M059J (cell line): ENCODE results near the gene WDR81. TPM values are rescaled to one million over a fixed set of nuclear protein-coding genes. Genes with fewer than 3 reads are reported as not detected.
A peak's percentile ranks its signal among the peaks of the same experiment; 100 is the strongest.
"Not testable (repeated sequence)": the region's sequence is repeated elsewhere in the genome, so short reads cannot be mapped to it uniquely, and the experiment has no call there.

Experiments
- DNase-seq: peaks from one replicate; pipeline ENCODE4 v3.0.0-alpha.2; 2012; ENCODE audit warnings: low read depth
- total RNA-seq: library from RNA; depleted of rRNA; stranded (reverse); fragments of >200 nt; shearing (Covaris generic); gene quantifications from 2 replicates; pipeline ENCODE4 v1.2.3, GENCODE V29; 2014

The WDR81 gene
- total RNA-seq, 1 experiment from 2014 or later: 9.5 TPM

DNA sequence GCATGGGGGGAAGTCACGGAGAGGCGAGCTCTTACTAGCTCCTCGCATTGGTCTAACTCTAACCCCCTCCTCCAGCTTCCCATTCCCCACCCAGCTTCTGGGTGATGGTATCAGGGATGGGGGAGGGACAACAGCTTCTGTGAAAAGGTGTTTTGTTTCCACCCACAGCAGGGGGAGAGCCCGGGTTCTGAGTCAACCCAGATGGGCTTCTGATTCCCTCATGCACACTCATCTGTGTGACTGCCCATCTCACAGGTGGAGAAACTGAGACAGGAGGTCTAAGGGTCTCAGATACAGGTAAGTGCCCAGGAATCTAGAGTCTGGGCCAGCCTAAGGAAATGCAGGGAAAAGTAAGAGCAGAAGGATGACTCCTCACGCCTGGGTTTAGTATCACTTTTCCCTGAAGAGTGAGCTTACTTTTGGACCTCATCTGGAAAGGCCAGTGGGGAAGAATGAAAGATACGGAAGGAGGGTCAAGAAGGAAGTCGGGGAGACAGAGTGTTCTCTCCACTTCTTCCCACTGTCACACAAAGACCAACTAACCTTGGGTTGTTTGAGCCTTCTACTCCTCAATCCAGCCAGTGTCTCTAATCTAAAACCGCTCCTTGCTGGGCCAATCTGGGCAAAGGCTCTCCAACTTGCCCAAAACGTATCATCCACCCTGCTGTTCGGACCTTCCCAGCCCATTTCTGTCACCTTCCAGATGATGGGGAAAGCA, 11.2 kb upstream of the WDR81 start:
- no peak for DNase-seq

DNA sequence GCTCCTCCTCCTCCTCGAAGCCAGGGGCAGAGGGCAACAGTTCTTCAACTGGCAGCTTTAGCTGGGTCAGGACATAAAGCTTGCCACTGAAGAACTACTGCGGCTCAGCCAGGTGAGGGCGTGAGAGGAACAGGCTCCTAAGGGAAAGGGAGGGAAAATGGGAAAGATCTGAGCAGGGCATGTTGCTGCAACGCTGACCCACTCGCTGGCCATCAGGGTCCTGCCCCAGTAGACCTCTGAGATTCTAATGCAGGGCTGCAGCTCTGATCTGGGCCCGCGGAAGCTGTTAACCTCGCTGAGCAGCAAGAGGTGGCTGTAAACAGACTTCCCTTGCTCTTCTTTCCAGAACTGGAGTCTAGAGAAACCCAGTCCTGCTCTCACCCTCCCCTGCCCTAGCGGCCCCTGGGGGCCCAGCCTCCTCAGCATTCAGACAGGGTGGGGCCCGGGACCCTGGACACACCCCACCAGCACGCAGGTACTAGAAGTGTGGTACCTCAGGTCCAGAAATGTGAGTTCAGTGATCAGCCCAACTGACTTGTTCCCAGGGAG, 10.6 kb upstream of the WDR81 start:
- DNase-seq: peak; percentile 9

DNA sequence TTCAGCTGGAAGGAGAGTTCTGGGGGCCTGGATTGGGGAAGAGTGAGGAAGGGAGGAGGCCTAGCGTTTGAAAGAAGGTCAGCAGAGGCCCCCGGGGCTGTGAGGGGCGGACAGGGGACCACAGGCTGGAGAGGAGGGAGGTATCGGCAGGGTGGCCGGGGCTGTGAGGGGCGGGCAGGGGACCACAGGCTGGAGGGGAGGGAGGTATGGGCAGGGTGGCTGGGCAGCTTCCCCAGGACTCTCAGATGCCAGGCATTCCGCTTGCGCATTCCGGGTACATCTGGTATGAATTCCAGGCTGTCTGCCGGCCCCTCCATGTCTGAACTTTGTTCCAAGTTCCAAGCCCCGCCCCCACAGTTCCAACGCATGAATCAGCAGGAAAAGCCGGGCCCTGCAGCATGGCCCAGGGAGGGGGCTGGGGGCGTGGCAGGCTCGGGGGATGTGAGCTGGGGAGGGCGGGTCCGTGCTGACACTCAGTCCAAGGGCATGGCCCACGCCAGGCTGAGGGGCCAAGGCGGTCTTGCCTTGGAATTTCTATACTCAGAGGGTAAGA, 10.0 kb upstream of the WDR81 start:
- DNase-seq: peak; percentile 96

DNA sequence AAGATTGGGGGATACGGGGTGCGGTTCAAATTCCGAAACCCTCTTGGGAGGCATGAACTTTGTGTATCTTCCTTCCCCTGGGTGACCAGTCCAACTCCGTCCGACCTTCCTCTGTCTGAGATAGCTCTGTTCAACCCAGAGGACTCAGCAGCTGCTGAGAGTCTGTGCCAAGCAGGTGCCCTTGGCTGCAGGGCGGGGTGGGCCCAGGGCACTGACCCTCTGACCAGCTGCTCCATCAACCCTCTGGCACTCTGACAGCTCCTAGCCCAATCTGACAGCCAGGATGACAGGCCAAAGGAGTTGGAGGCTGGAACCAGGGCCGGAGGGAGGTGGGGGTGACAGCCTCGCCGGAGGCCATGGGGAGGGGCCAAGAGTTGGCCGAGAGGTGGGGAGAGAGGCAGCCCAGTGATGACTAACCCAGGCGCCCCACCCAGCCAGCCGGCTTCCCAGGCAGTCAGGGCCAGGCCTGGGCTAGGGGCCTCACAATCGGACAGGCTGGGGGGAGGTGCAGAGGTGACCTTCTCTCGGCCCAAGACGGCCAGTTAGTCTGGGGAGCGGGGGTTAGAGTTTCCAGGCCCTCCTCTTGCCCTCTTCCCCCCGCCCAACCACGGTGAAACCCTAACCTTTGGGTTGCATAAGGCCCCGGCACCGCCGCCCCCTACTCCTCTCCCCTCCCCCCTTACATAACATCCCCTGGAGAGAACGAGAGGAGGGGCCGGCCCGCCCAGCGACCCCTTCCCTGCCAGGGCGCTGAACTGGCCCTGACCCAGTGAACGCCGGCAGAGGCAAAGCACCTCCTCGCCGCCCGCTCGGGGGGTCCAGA, 9.3 kb upstream of the WDR81 start:
- peak; percentile 92 for DNase-seq

DNA sequence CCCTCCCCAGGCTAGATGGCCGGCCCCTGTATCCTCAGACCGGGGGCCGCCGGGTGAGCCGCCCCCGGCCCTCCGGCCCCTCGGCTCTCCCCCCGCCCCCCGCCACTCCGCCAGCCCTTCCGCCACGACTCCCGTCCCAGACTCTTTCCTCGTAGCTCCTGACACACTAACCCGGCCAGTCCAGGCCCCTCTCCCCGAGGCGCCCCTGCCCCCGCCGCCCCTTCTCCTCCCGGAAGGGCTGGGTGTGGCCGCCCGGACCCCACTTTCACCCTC, 8.8 kb upstream of the WDR81 start:
- DNase-seq: no peak

DNA sequence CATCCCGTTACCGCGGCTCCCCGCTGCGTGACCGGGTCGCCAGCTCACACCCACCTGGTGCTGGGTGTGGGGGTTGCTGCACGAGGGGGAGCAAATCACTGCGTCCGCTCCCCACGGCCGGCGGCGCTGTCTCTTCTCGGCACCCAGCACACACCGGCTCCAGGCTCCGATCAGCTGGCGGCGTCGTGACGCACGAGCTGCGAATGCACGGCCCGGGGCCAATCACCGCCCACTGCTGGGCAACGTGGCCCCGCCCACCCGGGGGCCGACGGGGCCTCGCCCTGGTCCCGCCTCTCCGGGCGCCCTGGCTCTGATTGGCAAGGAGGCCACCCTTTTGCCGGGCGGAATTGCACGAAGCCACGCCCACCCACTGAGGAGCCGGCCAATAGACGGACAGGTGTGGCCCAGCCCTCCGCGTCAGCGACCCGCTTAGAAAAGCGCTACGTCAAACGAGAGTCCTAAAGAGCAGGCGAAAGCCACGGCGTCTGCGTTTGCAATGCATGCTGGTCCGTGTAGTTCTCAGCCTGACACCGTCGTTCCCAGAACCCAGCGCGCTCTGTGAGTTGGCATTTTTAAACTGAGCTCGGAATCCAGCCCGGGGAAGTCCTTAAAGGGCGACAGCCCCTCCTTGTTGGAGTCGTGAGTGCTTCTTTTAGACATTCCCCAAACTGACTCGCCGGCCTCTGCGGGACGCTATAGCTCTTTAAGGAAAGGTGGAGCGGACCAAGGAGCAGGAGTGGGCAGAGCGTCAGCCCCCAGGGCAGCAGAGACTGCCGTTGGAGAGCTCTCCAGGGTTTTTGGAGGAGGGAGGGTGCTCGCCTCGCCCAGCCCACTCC, 8.2 kb upstream of the WDR81 start:
- DNase-seq: peak; percentile 100

DNA sequence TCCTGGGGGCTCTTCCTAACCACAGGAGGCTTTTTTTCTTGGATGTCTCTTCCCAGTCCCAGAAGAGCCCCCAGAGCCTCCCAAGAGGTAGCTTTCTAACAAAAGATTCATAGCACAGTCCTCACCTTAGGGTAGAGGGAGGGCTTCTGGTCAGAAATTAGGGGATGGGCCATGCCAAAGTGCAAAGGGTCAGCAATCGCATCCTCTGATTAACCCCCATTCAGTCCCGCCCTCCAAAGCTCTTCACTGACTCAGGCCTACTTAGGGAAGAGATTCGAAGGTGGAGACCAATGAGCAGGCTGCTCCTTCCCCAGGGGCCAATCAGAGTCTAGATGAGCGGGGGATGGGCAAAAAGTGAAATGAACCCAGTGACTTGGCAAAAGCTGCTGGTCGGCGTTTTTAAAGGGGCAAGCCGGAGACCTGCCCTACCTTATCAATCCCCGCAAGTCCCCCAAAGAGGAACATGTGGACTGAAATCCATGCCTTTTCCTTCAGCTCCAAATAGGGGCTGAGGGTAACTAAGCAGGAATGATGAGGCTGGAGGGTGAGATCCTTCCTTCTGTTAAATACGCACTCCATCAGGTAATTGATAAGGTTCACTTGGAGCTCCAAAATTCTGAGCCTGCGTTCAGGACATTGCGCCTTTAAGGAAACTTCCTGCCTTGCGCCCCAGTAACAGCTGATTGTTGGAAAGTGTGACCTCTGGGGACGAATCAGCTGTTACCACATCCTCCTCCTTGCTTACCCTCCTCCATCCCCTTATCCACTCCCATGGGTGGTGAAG, 7.4 kb upstream of the WDR81 start:
- peak; percentile 99 for DNase-seq

DNA sequence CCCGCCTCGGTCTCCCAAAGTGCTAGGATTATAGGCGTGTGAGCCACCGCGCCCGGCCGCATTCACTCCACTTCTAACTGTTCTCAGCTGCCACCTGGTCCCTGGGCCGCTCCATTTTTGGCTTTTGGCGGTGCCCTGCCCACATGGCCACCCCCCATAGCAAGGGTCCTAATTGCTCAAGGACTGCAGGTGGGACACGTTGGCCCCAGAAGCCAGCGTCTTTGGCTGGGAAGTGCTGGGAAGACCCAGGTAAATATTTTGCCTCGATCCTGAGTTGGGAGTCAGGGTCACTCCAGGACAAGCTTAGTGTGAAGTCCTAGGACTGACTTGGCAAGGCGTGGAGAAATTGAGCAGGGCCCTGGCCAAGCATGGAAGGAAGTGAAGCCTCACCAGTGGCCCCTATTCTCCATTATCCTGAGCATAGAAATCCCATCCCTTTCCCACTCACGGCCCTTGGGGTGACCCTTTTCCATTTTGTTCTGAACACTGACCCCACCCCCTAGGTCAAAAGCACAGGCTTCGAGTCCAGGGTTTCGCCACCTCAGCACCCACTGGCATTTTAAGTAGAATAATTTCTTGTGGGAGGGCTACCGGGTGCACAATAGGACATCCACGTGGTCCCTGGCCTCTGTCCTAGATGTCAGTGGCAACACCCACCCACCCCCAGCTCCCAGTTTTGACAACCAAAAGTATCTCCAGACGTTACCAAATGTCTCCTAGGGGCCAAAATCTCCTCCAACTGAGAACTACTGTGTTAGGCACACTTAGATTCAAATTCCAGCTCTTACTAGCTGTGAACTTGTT, 5.9 kb upstream of the WDR81 start:
- DNase-seq: no peak

DNA sequence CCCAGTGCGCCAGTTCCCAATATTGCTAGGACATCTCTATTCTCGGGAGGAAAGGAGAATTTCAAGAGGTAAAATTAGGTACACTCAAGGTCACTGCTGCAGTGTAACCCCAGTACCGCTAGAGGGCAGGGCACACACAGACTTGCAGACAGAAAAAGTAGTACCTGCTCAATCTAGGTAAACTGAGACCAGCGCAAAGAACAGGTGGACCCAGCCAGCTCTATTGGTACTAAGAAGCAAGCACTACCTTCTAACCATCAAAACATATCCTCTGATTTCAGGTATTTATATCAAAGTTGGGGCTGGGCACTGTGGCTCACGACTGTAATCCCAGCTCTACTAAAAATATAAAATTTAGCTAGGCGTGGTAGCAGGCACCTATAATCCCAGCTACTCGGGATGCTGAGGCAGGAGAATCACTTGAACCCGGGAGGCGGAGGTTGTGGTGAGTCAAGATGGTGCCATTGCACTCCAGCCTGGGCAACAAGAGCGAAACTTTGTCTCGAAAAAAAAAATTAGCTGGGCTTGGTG, 3.6 kb upstream of the WDR81 start:
- peak; percentile 52 for DNase-seq

DNA sequence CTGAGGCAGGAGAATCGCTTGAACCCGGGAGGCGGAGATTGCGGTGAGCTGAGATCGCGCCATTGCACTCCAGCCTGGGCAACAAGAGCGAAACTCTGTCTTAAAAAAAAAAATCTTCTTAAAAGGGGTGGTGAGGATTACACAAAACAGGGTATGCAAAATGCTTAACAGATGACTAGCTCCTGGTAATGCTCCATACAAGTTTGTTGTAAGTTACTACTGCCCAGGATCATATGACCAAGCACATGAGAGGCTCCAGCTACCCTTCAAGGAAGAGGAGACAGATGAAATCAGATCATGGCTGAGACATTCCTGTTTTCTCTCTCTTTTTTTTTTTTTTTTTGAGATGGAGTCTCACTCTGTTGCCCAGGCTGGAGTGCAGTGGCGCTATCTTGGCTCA, 2.5 kb upstream of the WDR81 start:
- not testable (repeated sequence) for DNase-seq

DNA sequence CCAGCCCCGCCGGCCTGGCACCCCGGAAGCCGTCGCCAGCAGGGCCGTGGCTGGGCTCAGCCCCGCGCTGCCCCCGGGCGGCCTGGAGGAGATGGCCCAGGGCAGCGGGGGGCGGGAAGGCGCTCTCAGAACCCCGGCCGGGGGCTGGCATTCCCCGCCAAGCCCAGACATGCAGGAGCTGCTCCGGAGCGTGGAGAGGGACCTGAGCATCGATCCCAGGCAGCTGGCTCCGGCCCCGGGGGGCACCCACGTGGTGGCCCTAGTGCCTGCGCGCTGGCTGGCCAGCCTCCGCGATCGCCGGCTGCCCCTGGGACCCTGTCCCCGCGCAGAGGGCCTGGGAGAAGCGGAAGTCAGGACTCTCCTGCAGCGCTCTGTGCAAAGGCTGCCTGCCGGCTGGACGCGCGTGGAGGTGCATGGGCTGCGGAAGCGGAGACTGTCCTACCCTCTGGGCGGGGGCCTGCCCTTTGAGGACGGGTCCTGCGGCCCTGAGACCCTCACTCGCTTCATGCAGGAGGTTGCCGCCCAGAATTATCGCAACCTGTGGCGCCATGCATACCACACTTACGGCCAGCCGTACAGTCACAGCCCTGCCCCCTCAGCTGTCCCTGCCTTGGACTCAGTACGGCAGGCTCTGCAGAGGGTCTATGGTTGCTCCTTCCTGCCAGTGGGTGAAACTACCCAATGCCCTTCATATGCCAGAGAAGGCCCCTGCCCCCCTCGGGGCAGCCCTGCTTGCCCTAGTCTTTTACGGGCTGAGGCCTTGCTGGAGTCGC, 551 bp downstream of the WDR81 start:
- DNase-seq: no peak

DNA sequence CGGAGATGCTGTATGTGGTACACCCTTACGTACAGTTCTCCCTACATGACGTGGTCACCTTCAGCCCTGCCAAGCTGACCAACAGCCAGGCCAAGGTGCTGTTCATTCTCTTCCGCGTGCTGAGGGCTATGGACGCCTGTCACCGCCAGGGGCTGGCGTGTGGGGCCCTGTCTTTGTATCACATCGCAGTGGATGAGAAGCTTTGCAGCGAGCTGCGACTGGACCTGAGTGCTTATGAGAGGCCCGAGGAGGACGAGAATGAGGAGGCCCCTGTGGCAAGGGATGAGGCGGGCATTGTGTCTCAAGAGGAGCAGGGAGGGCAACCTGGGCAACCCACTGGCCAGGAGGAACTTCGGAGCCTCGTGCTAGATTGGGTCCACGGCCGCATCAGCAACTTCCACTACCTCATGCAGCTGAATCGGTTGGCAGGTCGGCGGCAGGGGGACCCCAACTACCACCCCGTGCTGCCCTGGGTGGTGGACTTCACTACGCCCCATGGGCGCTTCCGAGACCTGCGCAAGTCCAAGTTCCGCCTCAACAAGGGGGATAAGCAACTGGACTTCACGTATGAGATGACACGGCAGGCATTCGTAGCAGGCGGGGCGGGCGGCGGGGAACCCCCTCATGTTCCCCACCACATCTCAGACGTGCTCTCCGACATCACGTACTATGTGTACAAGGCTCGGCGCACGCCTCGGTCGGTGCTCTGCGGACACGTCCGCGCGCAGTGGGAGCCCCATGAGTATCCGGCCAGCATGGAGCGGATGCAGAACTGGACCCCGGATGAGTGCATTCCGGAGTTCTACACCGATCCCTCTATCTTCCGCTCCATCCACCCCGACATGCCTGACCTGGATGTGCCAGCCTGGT, 1.4 kb downstream of the WDR81 start:
- no peak for DNase-seq

DNA sequence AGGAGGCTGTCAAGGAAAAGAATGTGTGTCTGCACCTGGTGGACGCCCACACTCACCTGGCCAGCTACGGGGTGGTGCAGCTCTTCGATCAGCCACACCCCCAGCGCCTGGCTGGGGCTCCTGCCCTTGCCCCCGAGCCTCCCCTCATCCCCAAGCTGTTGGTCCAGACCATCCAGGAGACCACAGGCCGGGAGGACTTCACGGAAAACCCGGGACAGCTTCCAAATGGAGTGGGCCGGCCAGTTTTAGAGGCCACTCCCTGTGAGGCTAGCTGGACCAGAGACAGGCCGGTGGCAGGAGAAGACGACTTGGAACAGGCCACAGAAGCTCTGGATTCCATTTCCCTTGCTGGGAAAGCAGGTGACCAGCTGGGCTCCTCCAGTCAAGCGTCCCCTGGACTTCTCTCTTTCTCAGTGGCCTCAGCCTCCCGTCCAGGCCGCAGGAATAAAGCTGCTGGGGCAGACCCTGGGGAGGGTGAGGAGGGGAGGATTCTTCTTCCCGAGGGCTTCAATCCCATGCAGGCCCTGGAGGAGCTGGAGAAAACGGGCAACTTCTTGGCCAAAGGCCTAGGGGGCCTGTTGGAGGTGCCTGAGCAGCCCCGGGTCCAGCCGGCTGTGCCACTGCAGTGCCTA, 2.2 kb downstream of the WDR81 start:
- no peak for DNase-seq

DNA sequence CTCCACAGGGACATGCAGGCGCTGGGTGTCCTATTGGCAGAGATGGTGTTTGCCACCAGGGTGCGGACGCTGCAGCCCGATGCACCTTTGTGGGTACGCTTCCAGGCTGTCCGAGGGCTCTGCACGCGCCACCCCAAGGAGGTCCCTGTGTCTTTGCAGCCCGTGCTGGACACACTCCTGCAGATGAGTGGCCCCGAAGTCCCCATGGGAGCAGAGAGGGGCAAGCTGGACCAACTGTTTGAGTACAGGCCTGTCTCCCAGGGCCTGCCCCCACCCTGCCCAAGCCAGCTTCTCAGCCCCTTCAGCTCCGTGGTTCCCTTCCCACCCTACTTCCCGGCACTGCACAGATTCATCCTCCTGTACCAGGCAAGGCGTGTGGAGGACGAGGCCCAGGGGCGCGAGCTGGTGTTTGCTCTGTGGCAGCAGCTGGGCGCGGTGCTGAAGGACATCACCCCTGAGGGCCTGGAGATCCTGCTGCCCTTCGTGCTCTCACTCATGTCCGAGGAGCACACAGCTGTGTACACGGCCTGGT, 2.8 kb downstream of the WDR81 start:
- DNase-seq: no peak

DNA sequence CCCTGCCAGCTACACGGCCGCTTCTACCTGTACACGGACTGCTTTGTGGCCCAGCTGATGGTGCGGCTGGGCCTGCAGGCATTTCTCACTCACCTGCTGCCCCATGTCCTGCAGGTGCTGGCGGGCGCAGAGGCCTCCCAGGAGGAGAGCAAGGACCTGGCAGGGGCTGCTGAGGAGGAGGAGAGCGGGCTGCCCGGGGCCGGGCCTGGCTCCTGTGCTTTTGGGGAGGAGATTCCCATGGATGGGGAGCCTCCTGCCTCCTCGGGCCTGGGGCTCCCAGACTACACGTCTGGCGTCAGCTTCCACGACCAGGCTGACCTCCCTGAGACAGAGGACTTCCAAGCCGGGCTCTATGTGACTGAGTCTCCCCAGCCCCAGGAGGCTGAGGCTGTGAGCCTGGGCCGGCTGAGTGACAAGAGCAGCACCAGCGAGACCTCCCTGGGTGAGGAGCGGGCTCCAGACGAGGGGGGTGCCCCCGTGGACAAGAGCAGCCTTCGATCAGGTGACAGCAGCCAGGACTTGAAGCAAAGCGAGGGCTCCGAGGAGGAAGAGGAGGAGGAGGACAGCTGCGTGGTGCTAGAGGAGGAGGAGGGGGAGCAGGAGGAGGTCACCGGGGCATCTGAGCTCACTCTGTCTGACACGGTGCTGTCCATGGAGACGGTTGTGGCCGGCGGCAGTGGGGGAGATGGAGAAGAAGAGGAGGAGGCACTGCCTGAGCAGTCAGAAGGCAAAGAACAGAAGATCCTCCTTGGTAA, 3.5 kb downstream of the WDR81 start:
- DNase-seq: no peak

DNA sequence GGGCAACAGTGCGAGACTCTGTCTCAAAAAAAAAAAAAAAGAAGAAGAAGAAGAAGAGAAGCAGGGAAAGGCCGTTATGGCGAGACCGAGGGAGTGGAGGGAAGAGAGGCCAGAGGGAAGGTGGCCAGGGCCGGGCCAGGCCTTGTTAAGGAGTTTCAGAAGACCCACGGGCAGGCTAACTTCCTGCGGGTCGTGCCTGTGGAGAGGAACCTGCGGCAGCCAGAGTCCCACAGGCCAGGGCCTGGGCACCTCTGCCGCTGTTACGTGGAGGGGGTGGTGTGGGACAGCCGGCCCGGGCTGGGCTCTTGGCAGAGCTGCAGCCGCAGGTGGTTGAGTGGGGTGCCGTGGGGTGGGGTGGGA, 5.4 kb downstream of the WDR81 start:
- DNase-seq: no peak
